Ishikawa (cell line): ENCODE measurements around the gene C9orf72.

ENCODE experiments used
- CEBPB ChIP-seq: IDR thresholded peaks from 2 replicates; pipeline ENCODE4 v1.6.1; 2012
- CREB1 ChIP-seq: IDR thresholded peaks from 2 replicates; pipeline ENCODE4 v1.6.1; 2012; ENCODE audit warnings: low read depth
- EGR1 ChIP-seq: IDR thresholded peaks from 2 replicates; pipeline ENCODE4 v1.6.1; 2012
- EP300 ChIP-seq: IDR thresholded peaks from 2 replicates; pipeline ENCODE4 v1.6.1; 2012; ENCODE audit warnings: borderline replicate concordance
- FOXM1 ChIP-seq: IDR thresholded peaks from 2 replicates; pipeline ENCODE4 v1.6.1; 2012; ENCODE audit warnings: low read depth, borderline replicate concordance
- NFIC ChIP-seq: IDR thresholded peaks from 2 replicates; pipeline ENCODE4 v1.6.1; 2012
- RAD21 ChIP-seq: IDR thresholded peaks from 2 replicates; pipeline ENCODE4 v1.6.1; 2012; ENCODE audit warnings: low read depth
- TAF1 ChIP-seq: IDR thresholded peaks from 2 replicates; pipeline ENCODE4 v1.6.1; 2012; ENCODE audit warnings: low read depth, mild to moderate bottlenecking
- TCF12 ChIP-seq: IDR thresholded peaks from 2 replicates; pipeline ENCODE4 v1.6.1; 2012; ENCODE audit warnings: low read depth
- TEAD4 ChIP-seq: IDR thresholded peaks from 2 replicates; pipeline ENCODE4 v1.6.1; 2012
- YY1 ChIP-seq: IDR thresholded peaks from 2 replicates; pipeline ENCODE4 v1.6.1; 2012; ENCODE audit warnings: low read depth
- ZBTB7A ChIP-seq: IDR thresholded peaks from 2 replicates; pipeline ENCODE4 v1.6.1; 2012; ENCODE audit warnings: low read depth
- TF ChIP-seq, protein P1 (sequence below): IDR thresholded peaks from 2 replicates; pipeline ENCODE4 v1.6.1; 2012; ENCODE audit warnings: low read depth, mild to moderate bottlenecking
- TF ChIP-seq, protein P2 (sequence below): IDR thresholded peaks from 2 replicates; pipeline ENCODE4 v1.6.1; 2012
- TF ChIP-seq, protein P3 (sequence below): IDR thresholded peaks from 2 replicates; pipeline ENCODE4 v1.6.1; 2012

Gene C9orf72

DNA sequence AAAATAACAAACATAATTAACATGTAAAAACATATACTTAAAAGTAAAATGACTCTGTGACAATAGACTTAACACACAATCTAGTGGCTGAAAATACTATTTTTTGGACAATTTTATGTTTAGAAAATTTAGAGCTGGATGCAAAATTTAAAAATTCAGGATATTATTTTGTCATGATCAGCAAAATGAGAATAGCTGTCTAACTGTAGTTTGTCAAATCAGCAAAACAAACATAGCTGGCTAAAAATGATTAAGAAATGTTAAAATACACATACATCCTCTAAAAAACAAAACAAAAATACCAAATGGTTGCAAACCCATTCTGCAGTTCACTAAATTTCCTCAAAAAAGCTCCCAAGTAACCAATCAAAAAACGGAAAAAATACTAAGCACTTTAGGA is 18.6 kb downstream of the C9orf72 start:
- TF ChIP-seq ZBTB7A (no peak), NFIC (no peak), CREB1 (no peak), TEAD4 (no peak), TAF1 (no peak), EP300 (no peak), YY1 (no peak), RAD21 (no peak), EGR1 (no peak), FOXM1 (no peak), TCF12 (no peak), CEBPB (no peak)
- TF ChIP-seq, protein P1, sequence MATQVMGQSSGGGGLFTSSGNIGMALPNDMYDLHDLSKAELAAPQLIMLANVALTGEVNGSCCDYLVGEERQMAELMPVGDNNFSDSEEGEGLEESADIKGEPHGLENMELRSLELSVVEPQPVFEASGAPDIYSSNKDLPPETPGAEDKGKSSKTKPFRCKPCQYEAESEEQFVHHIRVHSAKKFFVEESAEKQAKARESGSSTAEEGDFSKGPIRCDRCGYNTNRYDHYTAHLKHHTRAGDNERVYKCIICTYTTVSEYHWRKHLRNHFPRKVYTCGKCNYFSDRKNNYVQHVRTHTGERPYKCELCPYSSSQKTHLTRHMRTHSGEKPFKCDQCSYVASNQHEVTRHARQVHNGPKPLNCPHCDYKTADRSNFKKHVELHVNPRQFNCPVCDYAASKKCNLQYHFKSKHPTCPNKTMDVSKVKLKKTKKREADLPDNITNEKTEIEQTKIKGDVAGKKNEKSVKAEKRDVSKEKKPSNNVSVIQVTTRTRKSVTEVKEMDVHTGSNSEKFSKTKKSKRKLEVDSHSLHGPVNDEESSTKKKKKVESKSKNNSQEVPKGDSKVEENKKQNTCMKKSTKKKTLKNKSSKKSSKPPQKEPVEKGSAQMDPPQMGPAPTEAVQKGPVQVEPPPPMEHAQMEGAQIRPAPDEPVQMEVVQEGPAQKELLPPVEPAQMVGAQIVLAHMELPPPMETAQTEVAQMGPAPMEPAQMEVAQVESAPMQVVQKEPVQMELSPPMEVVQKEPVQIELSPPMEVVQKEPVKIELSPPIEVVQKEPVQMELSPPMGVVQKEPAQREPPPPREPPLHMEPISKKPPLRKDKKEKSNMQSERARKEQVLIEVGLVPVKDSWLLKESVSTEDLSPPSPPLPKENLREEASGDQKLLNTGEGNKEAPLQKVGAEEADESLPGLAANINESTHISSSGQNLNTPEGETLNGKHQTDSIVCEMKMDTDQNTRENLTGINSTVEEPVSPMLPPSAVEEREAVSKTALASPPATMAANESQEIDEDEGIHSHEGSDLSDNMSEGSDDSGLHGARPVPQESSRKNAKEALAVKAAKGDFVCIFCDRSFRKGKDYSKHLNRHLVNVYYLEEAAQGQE, result no peak
- TF ChIP-seq, protein P2, sequence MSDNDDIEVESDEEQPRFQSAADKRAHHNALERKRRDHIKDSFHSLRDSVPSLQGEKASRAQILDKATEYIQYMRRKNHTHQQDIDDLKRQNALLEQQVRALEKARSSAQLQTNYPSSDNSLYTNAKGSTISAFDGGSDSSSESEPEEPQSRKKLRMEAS, result no peak
- TF ChIP-seq, protein P3, sequence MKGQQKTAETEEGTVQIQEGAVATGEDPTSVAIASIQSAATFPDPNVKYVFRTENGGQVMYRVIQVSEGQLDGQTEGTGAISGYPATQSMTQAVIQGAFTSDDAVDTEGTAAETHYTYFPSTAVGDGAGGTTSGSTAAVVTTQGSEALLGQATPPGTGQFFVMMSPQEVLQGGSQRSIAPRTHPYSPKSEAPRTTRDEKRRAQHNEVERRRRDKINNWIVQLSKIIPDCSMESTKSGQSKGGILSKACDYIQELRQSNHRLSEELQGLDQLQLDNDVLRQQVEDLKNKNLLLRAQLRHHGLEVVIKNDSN, result no peak

DNA sequence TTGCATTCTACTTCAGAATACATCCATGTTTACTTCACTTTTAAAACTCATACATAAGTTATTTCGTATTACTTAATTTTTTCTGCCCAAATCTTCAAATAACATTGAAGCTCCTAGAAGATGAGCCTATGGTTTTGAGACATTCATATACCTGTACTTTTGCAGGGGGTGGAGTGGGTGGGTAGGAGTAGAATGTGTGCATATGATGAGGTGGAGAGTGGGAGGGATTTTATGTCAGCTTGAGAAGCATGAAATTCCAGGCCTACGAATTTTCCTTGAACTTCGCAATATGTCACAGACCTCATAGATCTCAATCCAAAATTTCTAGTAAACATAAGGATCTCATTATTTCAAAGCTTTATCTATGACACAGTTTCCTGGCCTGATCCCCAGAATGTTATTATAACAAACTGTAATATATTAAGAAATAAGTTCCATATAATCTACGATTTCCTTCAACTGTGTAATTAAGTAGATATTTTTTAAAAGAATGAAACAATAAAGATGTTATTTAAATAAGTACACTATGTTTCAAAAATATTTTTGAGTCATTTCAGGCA is 24.0 kb downstream of the C9orf72 start:
- TF ChIP-seq ZBTB7A (no peak), EP300 (no peak)

DNA sequence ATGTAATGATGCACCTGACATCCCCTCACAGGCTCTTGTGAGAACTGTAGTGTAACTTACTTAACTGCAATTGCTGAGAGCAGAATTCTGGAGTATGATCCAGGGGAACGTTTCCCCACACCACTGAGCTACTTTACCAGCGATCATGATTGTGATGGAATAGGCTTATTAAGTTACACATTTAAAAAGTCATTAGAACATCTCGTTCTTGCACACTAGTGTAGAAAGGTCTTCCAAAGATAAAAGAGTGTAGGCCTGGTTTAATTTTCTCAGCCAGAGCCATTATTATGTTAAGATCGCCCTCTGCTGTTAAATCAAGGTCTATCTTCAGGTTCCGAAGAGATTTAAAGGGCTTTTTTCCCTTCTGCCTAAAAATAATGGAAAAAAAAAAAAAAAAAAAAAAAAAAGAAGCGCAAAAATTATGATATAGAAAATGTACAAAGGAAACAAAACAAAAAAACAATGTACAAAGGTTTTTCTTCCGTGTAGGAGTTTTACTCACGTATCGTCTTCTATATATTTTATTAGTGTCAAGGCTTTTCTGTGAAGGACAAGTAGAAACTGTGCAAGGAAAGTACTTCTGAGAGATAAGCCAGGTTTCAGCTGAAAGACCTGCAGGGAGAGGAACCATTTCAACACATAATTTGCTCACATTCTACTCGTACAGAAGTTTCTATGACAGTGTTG is 25.1 kb downstream of the C9orf72 start:
- no peak for TF ChIP-seq ZBTB7A
- TF ChIP-seq RAD21, result peak; percentile 78

DNA sequence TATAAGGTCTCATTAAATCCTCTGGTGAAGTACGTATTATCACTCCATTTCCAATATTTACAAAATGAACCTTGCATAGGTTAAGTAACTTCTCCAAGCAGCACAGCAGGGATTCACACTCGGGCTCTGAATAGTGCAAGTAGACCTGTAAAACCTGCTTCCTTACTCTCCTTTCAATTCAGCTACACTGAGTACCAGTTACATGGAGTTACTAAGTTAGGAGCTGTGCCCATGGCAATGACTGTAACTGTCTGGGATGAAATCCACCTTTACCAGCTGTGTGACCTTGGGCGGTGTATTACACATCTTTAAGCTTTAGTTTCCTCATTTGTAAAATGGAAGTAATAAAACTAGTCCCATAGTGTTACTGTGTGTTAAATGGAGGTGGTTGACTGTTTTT is 27.8 kb downstream of the C9orf72 start:
- TF ChIP-seq EP300, result no peak
- no peak for TF ChIP-seq NFIC
- TF ChIP-seq CEBPB, result no peak
- no peak for TF ChIP-seq TAF1
- TF ChIP-seq, protein P1, result no peak

DNA sequence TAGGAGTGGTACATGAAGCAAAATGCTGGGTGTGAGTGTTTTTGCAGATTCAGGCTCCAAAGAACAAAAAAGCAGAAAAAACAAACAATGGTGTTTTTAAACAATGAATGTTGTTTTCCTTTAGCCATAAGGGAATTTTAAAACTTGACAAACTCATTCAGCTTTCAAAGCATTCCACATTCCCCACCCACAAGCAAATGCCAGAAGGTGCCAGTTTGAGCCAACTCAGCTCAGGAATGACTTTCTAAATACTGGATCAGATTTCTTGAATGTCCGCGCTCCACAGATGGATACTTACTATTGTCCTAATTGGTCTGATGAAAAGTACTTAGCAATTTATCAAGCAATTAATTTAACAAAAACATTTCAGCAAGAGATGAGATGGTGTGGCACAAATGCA is 30.8 kb downstream of the C9orf72 start:
- TF ChIP-seq, protein P1, result no peak
- TF ChIP-seq ZBTB7A, result no peak
- TF ChIP-seq FOXM1, result peak; percentile 26; the same call in 1 of the 2 replicates
- TF ChIP-seq TAF1, result no peak
- TF ChIP-seq NFIC, result peak; percentile 65
- no peak for TF ChIP-seq CREB1
- peak; percentile 68 for TF ChIP-seq TCF12
- TF ChIP-seq EP300, result no peak; the same call in 1 of the 2 replicates
- peak; percentile 77 for TF ChIP-seq TEAD4
- TF ChIP-seq YY1, result no peak
- TF ChIP-seq, protein P3, result no peak
- TF ChIP-seq, protein P2, result 0 out of 2 replicates have a peak, but pooled peaks have one; percentile 6
- TF ChIP-seq CEBPB, result no peak
- no peak for TF ChIP-seq EGR1
- TF ChIP-seq RAD21, result no peak
